H1 (cell line): ENCODE data around the gene CENPO. TPM values are rescaled to one million over a fixed set of nuclear protein-coding genes. Genes with fewer than 3 reads are reported as not detected.
A peak's percentile ranks its signal among the peaks of the same experiment; 100 is the strongest.

Experiments
- CTCF ChIA-PET: fragments of 300-600 bp; sonication (Branson Sonifier 250); formaldehyde crosslinking; loops from one replicate; lab custom pipeline; 2021; ENCODE audit not compliant: partially characterized antibody; lab: Charles Lee
- POLR2A ChIA-PET: fragments of 300-600 bp; sonication (Branson Sonifier 250); formaldehyde crosslinking; loops from one replicate; lab custom pipeline; 2021; ENCODE audit warnings: inconsistent platforms; ENCODE audit not compliant: partially characterized antibody; lab: Charles Lee
- DNase-seq, 2 experiments: peaks; one replicate each; pipeline versions ENCODE4 v3.0.0 to v3.0.0-alpha.2; 2010 to 2022; ENCODE audit warnings: low spot score in 2 of 2, low read depth in 1 of 2, mixed read lengths in 1 of 2
- FAIRE-seq: peaks from 2 replicates; lab custom pipeline; 2011; peaks lifted over from hg19 to GRCh38; lab: Jason Lieb, UNC
- H2AFZ ChIP-seq: 2 replicates; pipeline ENCODE4 v1.8.1; 2012; ENCODE audit warnings: low read length, inconsistent platforms
- H2AK5ac ChIP-seq: 2 replicates; pipeline ENCODE4 v1.6.1; 2013; ENCODE audit warnings: low read depth, low read length
- H2BK120ac ChIP-seq: replicated peaks from 2 replicates; pipeline ENCODE3; 2013; ENCODE audit warnings: low read depth, low read length, inconsistent platforms
- H2BK12ac ChIP-seq: 2 replicates; pipeline ENCODE4 v1.6.1; 2013; ENCODE audit warnings: low read depth, low read length
- H2BK15ac ChIP-seq: 2 replicates; pipeline ENCODE4 v1.6.1; 2013; ENCODE audit warnings: low read length
- H2BK20ac ChIP-seq: 2 replicates; pipeline ENCODE4 v1.6.1; 2013; ENCODE audit warnings: low read length
- H2BK5ac ChIP-seq: 2 replicates; pipeline ENCODE4 v1.6.1; 2013; ENCODE audit warnings: low read depth, low read length
- H3K14ac ChIP-seq: 2 replicates; pipeline ENCODE4 v1.6.1; 2013; ENCODE audit warnings: inconsistent platforms; ENCODE audit not compliant: insufficient read length
- H3K18ac ChIP-seq: 2 replicates; pipeline ENCODE4 v1.6.1; 2013; ENCODE audit warnings: low read length; ENCODE audit errors: extremely low read depth
- H3K23ac ChIP-seq: 2 replicates; pipeline ENCODE4 v1.6.1; 2013; ENCODE audit warnings: inconsistent platforms; ENCODE audit not compliant: insufficient read length
- H3K23me2 ChIP-seq: 2 replicates; pipeline ENCODE4 v1.6.1; 2013; ENCODE audit warnings: low read depth, low read length
- H3K27ac ChIP-seq: 2 replicates; pipeline ENCODE4 v1.6.1; 2011; ENCODE audit warnings: low read depth, low read length, inconsistent platforms
- H3K27me3 ChIP-seq, 4 experiments: replicated peaks in 1 of 4; 1 replicate in 1 of 4; 2 replicates in 3 of 4; pipeline versions ENCODE4 v1.6.1 to v1.8.1; 2011 to 2013; ENCODE audit warnings: low read length in 3 of 4, mild to moderate bottlenecking in 3 of 4, inconsistent platforms in 2 of 4, mixed read lengths in 2 of 4, moderate library complexity in 1 of 4; ENCODE audit not compliant: control insufficient read depth in 3 of 4, insufficient read depth in 3 of 4; ENCODE audit errors: extremely low read depth in 1 of 4
- H3K36me3 ChIP-seq, 4 experiments: 2 replicates each; pipeline versions ENCODE4 v1.6.1 to v1.8.1; 2011 to 2013; ENCODE audit warnings: mild to moderate bottlenecking in 4 of 4, low read length in 3 of 4, moderate library complexity in 2 of 4, control low read depth in 1 of 4, inconsistent platforms in 1 of 4; ENCODE audit not compliant: insufficient read depth in 4 of 4, control insufficient read depth in 2 of 4
- H3K4ac ChIP-seq: replicated peaks from 2 replicates; pipeline ENCODE3; 2013; ENCODE audit warnings: low read length, low read depth, mixed read lengths, inconsistent platforms; ENCODE audit not compliant: insufficient read length
- H3K4me1 ChIP-seq, 4 experiments: replicated peaks in 1 of 4; 1 replicate in 1 of 4; 2 replicates in 3 of 4; pipeline versions ENCODE4 v1.6.1 to v1.8.1; 2011 to 2013; ENCODE audit warnings: low read length in 3 of 4, inconsistent platforms in 2 of 4, mixed read lengths in 1 of 4; ENCODE audit not compliant: insufficient read depth in 4 of 4, control insufficient read depth in 3 of 4
- H3K4me2 ChIP-seq, 2 experiments: 2 replicates each; pipeline versions ENCODE4 v1.6.1 to v1.8.1; 2011 to 2013; ENCODE audit warnings: low read depth in 2 of 2, low read length in 2 of 2, control low read depth in 1 of 2, inconsistent platforms in 1 of 2, mild to moderate bottlenecking in 1 of 2; ENCODE audit not compliant: insufficient read depth in 1 of 2
- H3K4me3 ChIP-seq, 4 experiments: fragments of 200-600, 300-600 bp in 1 of 4; sonication (generic), shearing (Covaris generic), sonication (Bioruptor Twin) in 1 of 4; 2 replicates each; pipeline versions ENCODE4 v1.5.1 to v1.8.1; 2011 to 2016; ENCODE audit warnings: low read length in 4 of 4, low read depth in 3 of 4, control low read depth in 2 of 4, inconsistent platforms in 2 of 4, mild to moderate bottlenecking in 2 of 4, mixed read lengths in 1 of 4, moderate library complexity in 1 of 4; ENCODE audit not compliant: insufficient read depth in 2 of 4; ENCODE audit errors: extremely low read depth in 1 of 4
- H3K56ac ChIP-seq: replicated peaks from 2 replicates; pipeline ENCODE3; 2013; ENCODE audit warnings: low read depth, mild to moderate bottlenecking, mixed read lengths, low read length, inconsistent platforms; ENCODE audit not compliant: insufficient read length
- H3K79me1 ChIP-seq: 2 replicates; pipeline ENCODE4 v1.6.1; 2013; ENCODE audit warnings: low read depth, low read length, control low read depth
- H3K79me2 ChIP-seq, 2 experiments: 2 replicates each; pipeline versions ENCODE4 v1.6.1 to v1.8.1; 2012 to 2013; ENCODE audit warnings: low read length in 2 of 2, mild to moderate bottlenecking in 2 of 2, inconsistent platforms in 1 of 2; ENCODE audit not compliant: insufficient read depth in 2 of 2, control insufficient read depth in 1 of 2
- H3K9ac ChIP-seq, 4 experiments: replicated peaks in 1 of 4; 1 replicate in 1 of 4; 2 replicates in 3 of 4; pipeline versions ENCODE4 v1.6.1 to v1.8.1; 2011 to 2013; ENCODE audit warnings: low read depth in 3 of 4, low read length in 3 of 4, control low read depth in 2 of 4, mild to moderate bottlenecking in 2 of 4, moderate library complexity in 2 of 4, inconsistent platforms in 1 of 4; ENCODE audit errors: extremely low read depth in 1 of 4
- H3K9me3 ChIP-seq, 2 experiments: 2 replicates each; pipeline versions ENCODE4 v1.6.1 to v1.8.1; 2012 to 2013; ENCODE audit warnings: mild to moderate bottlenecking in 2 of 2, moderate library complexity in 2 of 2, control low read depth in 1 of 2, inconsistent platforms in 1 of 2, low read depth in 1 of 2, low read length in 1 of 2, mixed read lengths in 1 of 2; ENCODE audit not compliant: insufficient read depth in 2 of 2
- H4K20me1 ChIP-seq, 2 experiments: replicated peaks in 1 of 2; 2 replicates each; pipeline versions ENCODE3 to v1.8.1; 2011 to 2013; ENCODE audit warnings: inconsistent platforms in 2 of 2, low read length in 2 of 2, mild to moderate bottlenecking in 1 of 2; ENCODE audit not compliant: insufficient read depth in 2 of 2, control insufficient read depth in 1 of 2
- H4K5ac ChIP-seq: 2 replicates; pipeline ENCODE4 v1.6.1; 2013; ENCODE audit warnings: low read length, low read depth, mixed read lengths, inconsistent platforms; ENCODE audit not compliant: insufficient read length
- H4K8ac ChIP-seq: 2 replicates; pipeline ENCODE4 v1.8.0; 2013; ENCODE audit warnings: mild to moderate bottlenecking, moderate library complexity, low read length, inconsistent platforms; ENCODE audit not compliant: insufficient read depth; ENCODE audit errors: extremely low read depth
- H4K91ac ChIP-seq: replicated peaks from 2 replicates; pipeline ENCODE3; 2013; ENCODE audit warnings: low read length, mixed read lengths, inconsistent platforms; ENCODE audit not compliant: insufficient read length
- CEBPB ChIP-seq: IDR thresholded peaks from 2 replicates; pipeline ENCODE4 v1.6.1; 2012; ENCODE audit warnings: low read depth, low read length
- WGBS, 2 experiments: shearing (Covaris generic) in 1 of 2; methylation state at CpG; one replicate each; pipeline versions ENCODE4 v1.1.6 to v1.1.7; 2013 to 2015; ENCODE audit warnings: low lambda C conversion rate in 2 of 2, mixed read lengths in 2 of 2, inconsistent platforms in 1 of 2, low coverage in 1 of 2, missing lambda C conversion rate in 1 of 2; ENCODE audit not compliant: insufficient replicate concordance in 2 of 2, insufficient coverage in 1 of 2, insufficient read length in 1 of 2; ENCODE audit errors: extremely low coverage in 1 of 2, missing lambda C conversion rate in 1 of 2; 5-methylcytosine and 5-hydroxymethylcytosine counted together
- polyA plus RNA-seq, 7 experiments: library from polyadenylated mRNA; depleted of rRNA in 3 of 7; stranded (reverse) in 5 of 7; unstranded in 2 of 7; fragments of >200 nt in 5 of 7; fragments of 200-250 nt in 2 of 7; gene quantifications; 1 replicate in 5 of 7; 2 replicates in 1 of 7; 4 replicates in 1 of 7; pipeline versions ENCODE4 v1.2.1 to v1.2.3, GENCODE V29; 2011 to 2013; ENCODE audit warnings: missing spikeins in 2 of 7, mixed read lengths in 2 of 7
- total RNA-seq: library from RNA; stranded (reverse); fragmentation: NEBNext Ultra II Directional; extraction: Animal tissue kit (Norgen Biotek cat#: 25700); gene quantifications from 2 replicates; pipeline ENCODE4 v1.2.1, GENCODE V29; 2021

Gene CENPO
- total and polyA plus RNA-seq, 2 of the 8 experiments (the other 6 are each of a cell fraction or from before 2014, with no cell fraction given): 34.4 to 46.3 TPM

GRCh38 chr2:24858996-24859395 lies 65.8 kb downstream of the CENPO start:
- 93% methylated on average over 13 of the region's 13 CpGs; no CpG with 5 or more reads in 1 of the 2 experiments for WGBS, 2 experiments
- H3K36me3 ChIP-seq: no peaks in the 10 kb centered on the region; a peak in 1 of 8 replicates
- DNase-seq (no peak), FAIRE-seq (no peak)
- H3K14ac ChIP-seq: no peak overlapping the region
- no peaks in the 10 kb centered on the region for H3K23me2 ChIP-seq
- no peak overlapping the region for H2AFZ ChIP-seq
- no peak overlapping the region for H2BK120ac ChIP-seq
- no peaks in the 10 kb centered on the region for H3K4me1 ChIP-seq
- H3K79me2 ChIP-seq: no peaks in the 10 kb centered on the region
- H3K4ac ChIP-seq: no peak overlapping the region
- H3K27ac ChIP-seq: no peak overlapping the region
- TF ChIP-seq CEBPB: no peak
- no peak overlapping the region for H2BK12ac ChIP-seq
- no peak overlapping the region for H3K4me3 ChIP-seq
- no peak overlapping the region for H2BK15ac ChIP-seq
- no peak overlapping the region for H3K23ac ChIP-seq
- peaks cover 0 to 2% of the 10 kb centered on the region in 2 experiments for H4K20me1 ChIP-seq
- no peaks in the 10 kb centered on the region for H3K9me3 ChIP-seq
- no peak overlapping the region for H3K4me2 ChIP-seq
- CTCF ChIA-PET: interaction anchor here (0.6 to 1.5 kb wide), 2 partner anchors 13 to 241 kb away, joined by 3 read pairs; no protein-coding TSS in a partner anchor
- no peak overlapping the region for H2BK5ac ChIP-seq
- POLR2A ChIA-PET: no interaction called here
- no peak overlapping the region for H4K91ac ChIP-seq
- H3K27me3 ChIP-seq: no peaks in the 10 kb centered on the region
- H2BK20ac ChIP-seq: no peak overlapping the region
- H4K5ac ChIP-seq: no peak overlapping the region
- H3K9ac ChIP-seq: no peak overlapping the region
- H3K18ac ChIP-seq: no peak overlapping the region
- no peak overlapping the region for H3K56ac ChIP-seq
- no peak overlapping the region for H2AK5ac ChIP-seq
- H3K79me1 ChIP-seq: peaks cover 2% of the 10 kb centered on the region; the same call in 1 of the 2 replicates
- H4K8ac ChIP-seq: peak overlapping the region; percentile 28; the same call in 1 of the 2 replicates
